T-helper 2 cell treated with Interferon-gamma antibody and Interleukin-4, amounts not matched to agents 5 μg/mL and 100 μg/mL, for 36 hours (primary cell): ENCODE results near the gene PGLYRP2.
"Not testable (repeated sequence)": the region's sequence is repeated elsewhere in the genome, so short reads cannot be mapped to it uniquely, and the experiment has no call there.

Experiments used
- DNase-seq: peaks from one replicate; pipeline ENCODE4 v3.0.0; 2021; ENCODE audit warnings: low spot score
- H3K27ac Mint-ChIP-seq: one replicate; pipeline ENCODE4 v1.8.0; 2021; ENCODE audit warnings: mild to moderate bottlenecking, mixed read lengths
- H3K27me3 Mint-ChIP-seq: one replicate; pipeline ENCODE4 v1.8.0; 2021; ENCODE audit warnings: low read depth, mixed read lengths
- H3K36me3 Mint-ChIP-seq: one replicate; pipeline ENCODE4 v1.8.0; 2021; ENCODE audit warnings: low read depth, mixed read lengths
- H3K4me1 Mint-ChIP-seq: one replicate; pipeline ENCODE4 v1.8.0; 2021; ENCODE audit warnings: low read depth, mixed read lengths
- H3K4me3 Mint-ChIP-seq: one replicate; pipeline ENCODE4 v1.8.0; 2022; ENCODE audit warnings: mild to moderate bottlenecking, moderate library complexity, mixed read lengths
- H3K9me3 Mint-ChIP-seq: one replicate; pipeline ENCODE4 v1.8.0; 2021; ENCODE audit warnings: mixed read lengths

Gene PGLYRP2

GRCh38 chr19:15479391-15480345, at the start of gene PGLYRP2:
Gene PGLYRP2 (minus strand): TSS chr19:15479501. CDS start chr19:15479371, 130 bp downstream.
- H3K36me3 Mint-ChIP-seq, result no peaks in the 10 kb centered on the region
- no peak within 1 kb of the TSS for H3K4me3 Mint-ChIP-seq
- no peak for DNase-seq
- peak within 1 kb of the TSS; percentile 34 for H3K27ac Mint-ChIP-seq
- no peaks in the 10 kb centered on the region for H3K27me3 Mint-ChIP-seq
- H3K9me3 Mint-ChIP-seq, result no peaks in the 10 kb centered on the region
- H3K4me1 Mint-ChIP-seq, result peaks cover 7% of the 10 kb centered on the region

GRCh38 chr19:15527705-15528104, 48.4 kb upstream of the PGLYRP2 start:
- peaks cover 8% of the 10 kb centered on the region for H3K9me3 Mint-ChIP-seq
- H3K27ac Mint-ChIP-seq, result no peak overlapping the region
- H3K4me1 Mint-ChIP-seq, result peaks cover 2% of the 10 kb centered on the region
- H3K36me3 Mint-ChIP-seq, result no peaks in the 10 kb centered on the region
- H3K4me3 Mint-ChIP-seq, result no peak overlapping the region
- no peak for DNase-seq
- peaks cover 10% of the 10 kb centered on the region for H3K27me3 Mint-ChIP-seq

- DNase-seq, result no peak
- Mint-ChIP-seq H3K27me3 (peaks cover 10% of the 10 kb centered on the region), H3K27ac (no peak overlapping the region)
Measured at GRCh38 chr19:15526408-15526807, 47.1 kb upstream of the PGLYRP2 start.

GRCh38 chr19:15525291-15525690, 46.0 kb upstream of the PGLYRP2 start:
- H3K4me3 Mint-ChIP-seq, result no peak overlapping the region
- no peak overlapping the region for H3K27ac Mint-ChIP-seq
- peaks cover 10% of the 10 kb centered on the region for H3K27me3 Mint-ChIP-seq
- no peaks in the 10 kb centered on the region for H3K36me3 Mint-ChIP-seq
- H3K4me1 Mint-ChIP-seq, result no peaks in the 10 kb centered on the region
- H3K9me3 Mint-ChIP-seq, result peaks cover 5% of the 10 kb centered on the region
- no peak for DNase-seq

More at GRCh38 chr19:15526408-15526807, 47.1 kb upstream of the PGLYRP2 start:
- Mint-ChIP-seq H3K4me1 (no peaks in the 10 kb centered on the region), H3K36me3 (no peaks in the 10 kb centered on the region), H3K4me3 (no peak overlapping the region), H3K9me3 (peaks cover 8% of the 10 kb centered on the region)

- no peaks in the 10 kb centered on the region for H3K4me1 Mint-ChIP-seq
- H3K27ac Mint-ChIP-seq, result no peak overlapping the region
- H3K4me3 Mint-ChIP-seq, result no peak overlapping the region
- DNase-seq, result no peak
- peaks cover 10% of the 10 kb centered on the region for H3K27me3 Mint-ChIP-seq
- H3K9me3 Mint-ChIP-seq, result peaks cover 2% of the 10 kb centered on the region
- no peaks in the 10 kb centered on the region for H3K36me3 Mint-ChIP-seq
Measured at GRCh38 chr19:15524781-15525180, 45.5 kb upstream of the PGLYRP2 start.

- no peak for DNase-seq
- H3K4me1 Mint-ChIP-seq, result peaks cover 8% of the 10 kb centered on the region
- peaks cover 18% of the 10 kb centered on the region for H3K9me3 Mint-ChIP-seq
- peaks cover 3% of the 10 kb centered on the region for H3K36me3 Mint-ChIP-seq
- peaks cover 12% of the 10 kb centered on the region for H3K27me3 Mint-ChIP-seq
- no peak overlapping the region for H3K27ac Mint-ChIP-seq
- no peak overlapping the region for H3K4me3 Mint-ChIP-seq
Measured at GRCh38 chr19:15519433-15519976, 40.2 kb upstream of the PGLYRP2 start.

- DNase-seq, result no peak
- Mint-ChIP-seq H3K4me3 (no peak overlapping the region), H3K9me3 (peaks cover 18% of the 10 kb centered on the region), H3K27me3 (peaks cover 2% of the 10 kb centered on the region), H3K27ac (no peak overlapping the region), H3K36me3 (peaks cover 4% of the 10 kb centered on the region), H3K4me1 (peaks cover 15% of the 10 kb centered on the region)
Measured at GRCh38 chr19:15517778-15518177, 38.5 kb upstream of the PGLYRP2 start.

- peaks cover 2% of the 10 kb centered on the region for H3K27me3 Mint-ChIP-seq
- H3K9me3 Mint-ChIP-seq, result peaks cover 18% of the 10 kb centered on the region
- no peak for DNase-seq
- H3K4me3 Mint-ChIP-seq, result no peak overlapping the region
- H3K4me1 Mint-ChIP-seq, result peaks cover 15% of the 10 kb centered on the region
- no peak overlapping the region for H3K27ac Mint-ChIP-seq
- H3K36me3 Mint-ChIP-seq, result peaks cover 4% of the 10 kb centered on the region
Measured at GRCh38 chr19:15516363-15516762, 37.1 kb upstream of the PGLYRP2 start.

GRCh38 chr19:15515227-15515625, 35.9 kb upstream of the PGLYRP2 start:
- H3K9me3 Mint-ChIP-seq, result peaks cover 18% of the 10 kb centered on the region
- DNase-seq, H3K27me3 Mint-ChIP-seq, H3K36me3 Mint-ChIP-seq: not testable (repeated sequence)
- peak overlapping the region; percentile 69 for H3K4me3 Mint-ChIP-seq
- H3K27ac Mint-ChIP-seq, result peak overlapping the region; percentile 95
- H3K4me1 Mint-ChIP-seq, result peaks cover 15% of the 10 kb centered on the region

- DNase-seq, result no peak
- peaks cover 4% of the 10 kb centered on the region for H3K36me3 Mint-ChIP-seq
- no peak overlapping the region for H3K27ac Mint-ChIP-seq
- peaks cover 14% of the 10 kb centered on the region for H3K9me3 Mint-ChIP-seq
- H3K4me1 Mint-ChIP-seq, result peaks cover 28% of the 10 kb centered on the region
- H3K27me3 Mint-ChIP-seq, result peaks cover 28% of the 10 kb centered on the region
- H3K4me3 Mint-ChIP-seq, result no peak overlapping the region
Measured at GRCh38 chr19:15511671-15512424, 32.5 kb upstream of the PGLYRP2 start.

- peaks cover 13% of the 10 kb centered on the region for H3K4me1 Mint-ChIP-seq
- peak within 1 kb of the TSS; percentile 82 for H3K4me3 Mint-ChIP-seq
- no peaks in the 10 kb centered on the region for H3K36me3 Mint-ChIP-seq
- H3K27ac Mint-ChIP-seq, result no peak within 1 kb of the TSS
- H3K9me3 Mint-ChIP-seq, result no peaks in the 10 kb centered on the region
- DNase-seq, result no peak
- H3K27me3 Mint-ChIP-seq, result peaks cover 38% of the 10 kb centered on the region
Measured at GRCh38 chr19:15508035-15508710, 28.9 kb upstream of the PGLYRP2 start, which contains the start of gene CYP4F22. Gene CYP4F22 (plus strand): TSS chr19:15508525. CDS start chr19:15525337, 16,812 bp downstream.

GRCh38 chr19:15507068-15508034, 28.1 kb upstream of the PGLYRP2 start:
- DNase-seq, result no peak
- no peaks in the 10 kb centered on the region for H3K36me3 Mint-ChIP-seq
- H3K27me3 Mint-ChIP-seq, result peaks cover 38% of the 10 kb centered on the region
- no peak overlapping the region for H3K27ac Mint-ChIP-seq
- H3K4me3 Mint-ChIP-seq, result peak overlapping the region; percentile 82
- H3K9me3 Mint-ChIP-seq, result no peaks in the 10 kb centered on the region
- peaks cover 13% of the 10 kb centered on the region for H3K4me1 Mint-ChIP-seq
